Left colon (tissue), 2 donors: Measurements from ENCODE around the gene ADAMTS7. TPM values are rescaled to one million over a fixed set of nuclear protein-coding genes. Genes with fewer than 3 reads are reported as not detected.
"Not testable (repeated sequence)": the region's sequence is repeated elsewhere in the genome, so short reads cannot be mapped to it uniquely, and the experiment has no call there.

Experiments used
- ATAC-seq: fragments of 200-7000 bp; cut with Tn5 transposase; one replicate; pipeline ENCODE4 v1.9.1; 2020; ENCODE audit warnings: mild to moderate bottlenecking, moderate library complexity
- DNase-seq, 2 donors: peaks; one replicate each; pipeline ENCODE4 v3.0.0-alpha.2; 2020
- intact Hi-C, 2 donors: fragments of 100-400 bp; cut with DNase I in 1 of 2; cut with micrococcal nuclease in 1 of 2; formaldehyde crosslinking; loops; one replicate each; pipeline versions ENCODE4 v1.11.2 to v1.14.0; 2022; cut with DNase I, micrococcal nuclease
- total RNA-seq, 2 donors: library from RNA; stranded (reverse); fragmentation: NEBNext Ultra II Directional; extraction: Animal tissue kit (Norgen Biotek cat#: 25700); gene quantifications; one replicate each; pipeline ENCODE4 v1.2.1, GENCODE V29; 2021
- donor health status: DM: no; HTN: no; CAD: no.
- donor health status: DM: yes; HTN: yes; CAD: no.

Gene ADAMTS7
- total RNA-seq, 2 donors from 2014 or later = 0.92 to 2.4 TPM

DNA sequence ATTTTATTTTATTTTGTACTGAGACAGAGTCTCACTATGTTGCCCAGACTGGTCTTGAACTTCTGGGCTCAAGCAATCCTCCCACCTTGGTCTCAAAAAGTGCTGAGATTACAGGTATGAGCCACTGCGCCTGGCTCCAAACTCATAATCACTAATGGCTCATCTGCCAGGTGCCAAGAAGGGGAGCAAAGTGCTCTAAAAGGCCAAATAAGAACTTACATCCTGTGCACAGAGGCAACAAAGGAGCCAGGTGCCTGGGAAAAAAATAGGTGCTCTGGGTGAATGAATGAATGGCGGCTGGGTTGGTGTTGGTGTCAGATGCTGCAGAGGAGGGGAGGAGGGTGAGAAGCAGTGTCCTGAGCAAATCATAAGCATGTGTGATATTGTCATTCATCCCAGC is 25.9 kb upstream of the ADAMTS7 start:
- intact Hi-C loops = no loop called here
- DNase-seq (no peak), ATAC-seq (no peak)

DNA sequence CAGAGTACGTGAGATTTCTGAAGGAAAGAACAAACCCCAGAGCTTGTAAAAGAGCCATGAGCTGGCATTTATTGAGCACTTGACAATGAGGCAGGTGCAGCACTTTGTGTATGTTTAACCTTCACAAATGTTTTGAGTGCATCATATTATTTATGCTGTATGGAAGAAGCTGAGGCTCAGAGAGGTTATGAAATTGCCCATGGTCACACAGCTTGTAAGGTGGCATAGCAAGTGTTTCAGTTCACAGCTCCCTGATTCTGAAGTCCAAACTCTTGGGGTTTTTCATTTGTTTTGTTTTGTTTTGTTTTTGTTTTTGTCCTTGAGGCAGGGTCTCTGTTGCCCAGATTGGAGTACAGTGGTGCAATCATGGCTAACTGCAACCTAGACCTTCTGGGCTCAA is 25.1 kb upstream of the ADAMTS7 start:
- ATAC-seq (no peak), DNase-seq (no peak)
- intact Hi-C loops = no loop called here

DNA sequence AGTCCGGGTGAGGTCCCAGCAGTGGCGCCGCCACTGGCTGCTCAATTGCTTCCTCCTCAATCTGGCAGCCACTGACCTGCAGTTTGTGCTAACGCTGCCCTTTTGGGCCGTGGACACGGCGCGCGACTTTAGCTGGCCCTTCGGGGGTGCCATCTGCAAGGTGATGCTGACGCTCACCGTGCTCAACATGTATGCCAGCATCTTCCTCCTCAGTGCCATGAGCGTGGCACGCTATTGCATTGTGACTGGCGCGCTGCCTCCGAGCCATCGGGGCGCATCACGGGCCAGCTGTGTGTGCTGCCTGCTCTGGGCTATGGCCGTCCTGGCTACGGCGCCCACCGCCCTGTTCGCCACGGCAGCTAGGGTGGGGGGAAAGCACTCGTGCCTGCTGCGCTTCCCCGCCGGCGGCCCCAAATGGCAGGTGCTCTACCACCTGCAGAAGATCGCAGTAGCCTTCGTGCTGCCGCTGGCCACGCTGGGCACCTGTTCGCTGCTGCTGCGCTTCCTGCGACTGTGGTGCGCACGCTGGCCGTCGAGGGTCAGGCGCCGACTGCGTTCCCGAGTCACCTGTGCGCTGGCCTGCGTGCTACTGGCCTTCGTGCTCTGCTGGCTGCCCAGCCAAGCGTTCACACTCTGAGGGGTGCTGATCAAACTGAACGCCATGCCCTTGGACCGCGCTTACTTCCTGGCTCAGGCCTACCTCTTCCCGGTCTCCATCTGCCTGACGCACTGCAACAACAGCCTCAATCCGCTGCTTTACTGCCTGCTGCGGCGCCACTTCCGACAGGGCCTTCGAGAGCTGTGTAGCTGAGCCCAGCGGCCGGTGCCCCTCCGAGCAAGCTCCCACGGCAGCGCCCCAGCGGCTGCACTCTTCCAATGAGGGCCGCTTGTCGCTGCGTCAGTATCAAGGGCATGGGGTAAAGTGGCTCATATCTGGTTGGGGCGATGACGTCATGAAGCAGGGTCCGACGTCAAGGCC is 20.3 kb upstream of the ADAMTS7 start:
- ATAC-seq (no peak), DNase-seq (no peak)
- intact Hi-C loops = no loop called here

DNA sequence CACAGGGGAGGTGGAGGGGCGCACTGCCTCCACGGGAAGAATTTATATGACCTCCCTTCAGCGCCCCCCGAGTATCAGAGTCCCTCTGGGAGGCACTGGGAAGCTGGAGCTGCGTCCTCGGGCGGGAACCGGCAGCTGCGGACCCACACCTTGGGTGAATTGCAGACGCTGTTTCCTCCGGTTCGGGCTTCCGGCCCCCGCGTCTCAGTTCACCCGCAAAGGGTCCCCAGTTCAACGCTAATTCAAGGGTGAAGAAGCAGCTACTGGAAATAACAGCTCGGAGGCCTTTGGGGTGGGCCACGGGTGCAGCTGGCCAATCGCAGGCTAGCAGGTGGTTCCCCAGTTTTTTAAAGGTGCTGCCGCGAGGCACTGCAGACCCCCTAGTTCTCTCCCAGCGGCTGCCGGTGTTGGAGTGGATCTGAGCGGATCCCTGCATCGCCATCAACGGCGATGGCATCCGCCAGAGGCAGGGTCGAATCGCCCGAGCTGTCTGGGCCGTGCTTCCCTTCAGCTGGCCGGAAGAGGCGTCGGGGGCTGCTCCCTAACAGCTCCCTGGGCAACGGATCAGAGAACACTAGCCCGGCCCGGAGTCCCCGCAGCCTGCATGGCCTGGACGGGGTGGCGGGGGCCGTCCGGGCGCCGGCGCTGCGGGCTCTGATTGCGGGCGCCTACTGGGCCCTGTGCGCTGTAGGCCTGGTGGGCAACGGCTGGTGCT is 19.4 kb upstream of the ADAMTS7 start:
- DNase-seq (no peak), ATAC-seq (no peak)
- intact Hi-C loops = no loop called here

DNA sequence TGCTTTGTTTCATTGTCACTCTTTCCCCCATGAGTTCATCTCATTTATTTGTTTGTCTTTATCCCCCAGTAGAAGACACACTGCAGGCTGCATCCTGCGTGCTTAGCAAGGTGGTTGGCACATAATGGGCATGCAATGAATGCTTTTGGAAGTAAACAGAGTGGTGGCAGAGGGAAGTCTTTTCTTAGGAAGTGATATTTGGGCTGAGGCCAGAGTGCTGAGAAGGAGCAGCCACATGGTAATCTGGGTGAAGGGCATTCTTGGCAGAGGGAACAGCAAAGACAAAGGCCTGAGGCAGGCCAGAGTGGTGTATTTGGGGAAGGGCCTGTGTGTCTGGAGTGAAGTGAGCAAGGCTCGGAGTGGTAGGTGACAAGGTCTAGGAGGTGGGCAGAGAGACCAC is 17.7 kb upstream of the ADAMTS7 start:
- DNase-seq = no peak
- ATAC-seq = no peak
- intact Hi-C loops = no loop called here

DNA sequence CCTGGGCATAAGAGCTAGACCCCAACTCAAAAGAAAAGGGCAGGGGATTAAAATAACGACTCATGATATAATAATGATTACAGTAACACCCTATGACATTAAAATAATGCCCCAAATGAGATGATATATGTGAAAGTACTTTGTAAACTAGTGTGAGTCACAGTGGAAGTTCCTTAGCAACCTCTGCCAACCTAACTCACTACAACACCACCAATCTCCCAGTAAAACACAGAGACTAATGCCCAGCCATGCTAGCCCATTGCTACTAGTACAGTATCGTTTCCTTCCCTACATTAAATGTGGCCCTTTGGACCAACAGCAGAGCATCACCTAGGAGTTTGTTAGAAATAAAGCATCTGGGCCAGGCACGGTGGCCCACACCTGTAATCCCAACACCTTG is 11.2 kb upstream of the ADAMTS7 start:
- intact Hi-C loops = no loop called here
- DNase-seq (no peak), ATAC-seq (no peak)

DNA sequence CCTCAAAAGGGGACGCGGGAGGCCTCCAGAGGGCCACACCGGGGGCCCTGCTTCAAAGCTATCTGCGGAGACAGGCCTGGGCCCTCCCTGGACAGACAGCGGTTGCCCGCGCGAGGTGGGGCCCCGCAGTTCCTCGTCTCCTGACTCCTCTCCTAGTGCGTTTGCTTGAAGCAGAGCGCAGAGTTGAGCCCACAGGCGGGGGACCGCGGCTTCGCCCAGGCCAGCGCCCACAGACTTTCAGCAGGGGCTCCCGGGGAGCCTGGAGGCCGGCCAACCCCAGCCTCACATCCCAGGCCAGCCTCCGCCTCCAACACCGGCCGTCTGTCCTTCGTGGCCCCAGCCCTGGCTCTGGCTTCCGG is 540 bp upstream of the ADAMTS7 start:
- intact Hi-C loops = no loop called here
- DNase-seq (peak in 1 of 2 donors; percentile 29), ATAC-seq (peak; percentile 32)

DNA sequence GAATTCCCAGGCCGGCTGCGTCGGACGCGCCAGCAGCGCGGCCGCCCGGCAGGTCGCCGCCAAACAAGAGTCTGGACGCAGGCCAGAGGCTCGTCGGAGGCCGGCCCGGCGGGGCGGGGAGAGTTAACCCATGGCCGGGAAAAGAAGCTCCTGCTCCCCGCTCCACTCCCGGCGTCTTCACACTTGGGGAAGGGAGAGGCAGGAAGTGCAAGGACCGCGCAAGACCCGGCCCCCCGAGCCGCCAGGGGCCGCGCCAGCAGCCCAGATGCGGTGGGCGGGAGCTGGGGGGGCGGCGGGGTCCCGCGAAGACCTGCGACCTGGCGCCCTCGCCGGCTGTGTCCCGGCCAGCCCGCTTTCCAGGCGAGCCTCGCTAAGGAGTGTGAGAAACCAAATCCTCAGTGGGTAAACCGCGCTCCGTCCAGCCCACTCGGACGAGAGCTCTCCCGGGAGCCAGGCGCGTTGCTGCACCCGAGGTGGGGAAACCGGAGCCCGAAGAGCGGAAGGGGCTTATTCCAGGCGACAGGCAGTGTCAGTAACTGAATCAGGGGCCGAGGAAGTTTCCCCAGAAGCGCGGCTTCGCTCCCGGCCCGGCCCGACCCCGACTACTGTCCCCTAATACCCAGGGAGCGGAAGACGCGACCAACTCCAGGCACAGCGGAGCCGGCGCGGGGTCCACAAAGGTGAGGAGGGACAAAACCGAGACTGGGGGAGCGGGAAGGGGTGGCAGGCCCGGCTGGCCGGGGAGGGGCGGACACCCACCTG is 721 bp downstream of the ADAMTS7 start:
- ATAC-seq = peak; percentile 54
- intact Hi-C loops = no loop called here
- peak in 1 of 2 donors; percentile 59 for DNase-seq

DNA sequence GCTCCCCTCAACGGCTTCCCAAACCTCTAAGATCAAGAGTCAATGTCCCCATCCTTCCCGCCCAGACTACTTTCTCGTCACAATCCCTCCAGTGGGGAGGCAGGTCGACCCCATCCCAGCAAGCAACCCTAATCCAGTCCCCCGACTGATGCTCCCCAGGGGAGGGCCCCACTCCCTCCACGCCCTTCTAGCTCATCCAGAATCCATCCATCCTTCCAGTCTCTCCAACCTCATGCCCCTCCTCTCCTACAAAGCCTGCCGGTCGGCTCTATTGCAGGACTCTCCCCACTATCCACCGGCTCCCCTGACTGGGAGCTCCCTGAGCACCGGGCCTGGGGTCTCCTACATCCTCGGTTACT is 1.3 kb downstream of the ADAMTS7 start:
- intact Hi-C loops = no loop called here
- no peak for ATAC-seq
- DNase-seq = no peak

DNA sequence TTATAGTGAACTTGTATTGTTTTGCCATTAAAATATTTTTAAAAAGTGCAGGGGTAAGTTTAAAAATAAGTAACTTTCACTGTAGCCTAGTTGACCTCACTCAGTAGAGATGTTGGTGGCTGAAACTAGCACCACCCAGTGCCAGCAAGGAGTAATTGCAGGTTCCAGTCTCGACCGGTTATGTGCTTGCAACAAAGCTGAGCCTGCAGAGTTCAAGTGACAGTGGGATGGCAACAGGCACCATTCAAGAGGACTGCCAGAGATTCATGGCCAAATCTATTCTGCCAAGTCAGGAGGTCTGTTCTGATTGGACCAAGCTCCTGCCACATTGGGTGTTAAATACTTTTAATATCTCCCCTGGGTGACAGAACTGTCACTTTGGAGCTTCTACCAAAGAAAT is 2.7 kb downstream of the ADAMTS7 start:
- ATAC-seq = peak; percentile 33

DNA sequence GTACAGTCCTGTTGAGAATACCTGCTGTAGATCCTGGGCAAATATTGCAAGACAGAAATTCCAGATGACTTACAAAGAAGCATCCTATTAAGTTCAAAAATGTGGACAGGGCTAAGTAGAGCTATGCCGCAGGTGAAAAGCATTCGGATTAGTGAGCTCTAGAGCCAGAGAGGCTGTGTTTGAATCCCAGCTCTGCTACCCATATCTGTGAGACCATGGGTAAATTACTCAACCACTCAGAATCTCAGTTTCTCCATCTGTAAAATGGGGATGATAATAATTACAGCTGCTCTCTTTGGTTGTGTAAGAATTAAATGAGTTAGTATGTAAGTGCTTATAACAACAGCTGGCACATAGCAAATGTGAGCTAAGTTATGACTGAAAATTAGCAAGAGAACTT is 3.9 kb downstream of the ADAMTS7 start:
- DNase-seq = no peak
- intact Hi-C loops = no loop called here
- no peak for ATAC-seq

More for the DNA sequence above, 2.7 kb downstream of the ADAMTS7 start:
- DNase-seq = no peak
- intact Hi-C loops = no loop called here

DNA sequence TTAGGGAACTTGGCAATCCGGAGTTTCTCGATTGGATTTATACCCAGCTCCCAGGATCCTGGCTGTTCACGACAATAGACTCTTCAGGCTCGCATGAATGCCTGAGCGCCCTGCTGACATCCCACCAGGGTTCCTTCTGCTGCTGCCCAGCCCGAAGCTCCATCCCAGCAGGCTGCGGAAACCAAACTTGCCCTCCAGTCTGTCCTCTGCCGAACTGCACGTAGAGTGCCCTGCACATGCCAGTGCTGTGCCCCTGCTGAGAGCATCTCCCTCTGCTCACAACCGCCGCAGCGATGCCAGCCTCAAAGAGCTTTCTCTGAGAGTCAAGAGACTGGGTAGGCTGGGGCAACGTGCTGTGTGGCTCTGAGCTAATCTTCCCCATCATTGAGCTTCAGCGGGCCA is 6.9 kb downstream of the ADAMTS7 start:
- DNase-seq = no peak
- intact Hi-C loops = no loop called here
- ATAC-seq = no peak

DNA sequence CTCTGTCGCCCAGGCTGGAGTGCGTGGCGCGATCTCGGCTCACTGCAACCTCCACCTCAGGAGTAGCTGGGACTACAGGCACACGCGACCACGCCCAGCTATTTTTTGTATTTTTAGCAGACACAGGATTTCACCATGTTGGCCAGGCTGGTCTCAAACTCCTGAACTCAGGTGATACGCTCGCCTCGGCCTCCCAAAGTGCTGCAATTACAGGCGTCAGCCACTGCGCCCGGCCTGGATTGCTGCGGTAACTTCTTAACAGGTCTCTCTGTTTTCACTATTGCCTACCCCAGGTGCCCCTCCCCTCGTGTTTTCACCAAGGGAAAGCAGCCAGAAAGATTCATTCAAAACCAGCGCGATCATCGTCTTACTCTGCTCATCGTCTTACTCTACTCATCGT is 10.5 kb downstream of the ADAMTS7 start:
- no peak for ATAC-seq
- intact Hi-C loops = no loop called here
- no peak for DNase-seq

DNA sequence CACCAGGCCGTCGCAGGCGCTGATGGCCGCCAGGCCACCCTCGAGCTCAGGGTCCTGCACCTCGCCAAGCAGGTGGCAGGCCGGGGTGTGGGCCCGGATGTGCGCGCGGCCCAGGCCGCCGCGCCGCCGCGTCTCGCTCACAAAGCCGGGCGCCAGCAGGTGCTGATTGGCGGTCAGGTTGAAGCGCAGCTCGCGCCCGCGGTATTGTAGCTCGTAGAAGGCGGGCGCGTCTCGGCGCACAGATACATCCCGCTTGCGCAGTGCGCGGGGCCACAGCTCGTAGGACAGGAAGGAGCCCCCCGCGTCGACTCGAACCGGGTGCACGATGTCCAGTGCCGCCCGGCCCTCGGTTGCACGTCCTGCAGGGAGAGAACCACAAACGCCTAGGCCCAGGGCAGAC is 11.1 kb downstream of the ADAMTS7 start:
- intact Hi-C loops = no loop called here
- DNase-seq (no peak), ATAC-seq (no peak)

DNA sequence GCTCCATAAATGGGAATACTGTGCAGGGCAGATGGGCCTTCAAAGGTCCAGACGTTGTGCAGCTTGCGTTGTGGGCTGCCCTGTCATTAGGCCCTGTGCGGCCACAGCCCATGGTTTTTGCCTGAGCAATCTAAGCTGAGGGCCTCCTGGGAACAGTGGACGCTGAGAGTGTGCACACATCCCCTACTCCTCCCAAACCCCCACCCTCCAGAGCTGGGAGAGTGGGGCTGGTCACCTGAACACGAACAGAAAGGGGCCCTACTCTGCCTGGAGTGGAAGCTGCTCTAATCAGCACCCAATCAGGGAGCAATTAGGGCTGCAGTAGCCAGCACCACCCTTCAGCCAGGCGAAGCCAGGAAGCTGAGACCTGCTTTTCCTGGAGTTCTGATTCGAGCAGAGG is 12.2 kb downstream of the ADAMTS7 start:
- intact Hi-C loops, DNase-seq, ATAC-seq: not testable (repeated sequence)

DNA sequence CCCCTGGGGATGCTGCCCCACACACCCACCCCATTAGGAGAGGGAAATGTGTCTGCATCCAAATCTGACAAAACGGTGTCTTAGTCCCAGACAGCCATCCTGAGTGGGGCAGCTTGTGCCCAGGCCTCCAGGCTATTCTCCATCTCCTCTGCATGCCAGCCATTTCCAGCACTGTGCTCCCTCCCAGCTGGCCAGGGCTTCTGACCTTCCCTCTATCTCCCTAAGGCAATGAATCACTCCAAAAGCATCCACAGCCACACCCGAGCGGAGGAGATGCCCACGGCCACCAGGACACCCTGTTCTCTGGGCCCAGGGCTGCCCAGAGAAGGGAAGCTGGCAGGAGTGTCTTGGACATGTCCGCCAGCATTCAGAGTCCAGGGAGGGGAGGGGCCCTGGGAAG is 12.9 kb downstream of the ADAMTS7 start:
- intact Hi-C loops = not testable (repeated sequence)

DNA sequence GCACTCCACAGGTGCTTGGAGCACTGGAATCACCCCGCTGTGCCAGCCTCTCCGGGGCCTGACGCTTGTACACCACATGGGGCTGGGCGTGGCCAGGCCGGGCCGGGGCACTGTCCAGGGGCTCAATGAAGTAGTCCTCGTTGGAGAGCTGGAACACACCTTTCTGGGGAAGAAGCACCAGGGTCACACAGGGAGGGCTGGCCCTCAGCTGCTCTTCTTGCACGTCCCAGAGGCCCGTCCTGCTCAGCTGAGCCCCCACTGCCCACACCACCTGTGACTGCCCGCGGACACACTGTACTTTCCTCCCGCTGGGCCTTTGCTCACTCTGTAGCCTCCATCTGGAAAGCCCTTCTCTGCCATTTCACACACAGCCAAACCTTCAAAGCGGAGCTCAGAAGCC is 13.3 kb downstream of the ADAMTS7 start:
- intact Hi-C loops = no loop called here
- ATAC-seq (no peak), DNase-seq (no peak)

More for the DNA sequence above, 12.9 kb downstream of the ADAMTS7 start:
- DNase-seq, ATAC-seq: not testable (repeated sequence)

DNA sequence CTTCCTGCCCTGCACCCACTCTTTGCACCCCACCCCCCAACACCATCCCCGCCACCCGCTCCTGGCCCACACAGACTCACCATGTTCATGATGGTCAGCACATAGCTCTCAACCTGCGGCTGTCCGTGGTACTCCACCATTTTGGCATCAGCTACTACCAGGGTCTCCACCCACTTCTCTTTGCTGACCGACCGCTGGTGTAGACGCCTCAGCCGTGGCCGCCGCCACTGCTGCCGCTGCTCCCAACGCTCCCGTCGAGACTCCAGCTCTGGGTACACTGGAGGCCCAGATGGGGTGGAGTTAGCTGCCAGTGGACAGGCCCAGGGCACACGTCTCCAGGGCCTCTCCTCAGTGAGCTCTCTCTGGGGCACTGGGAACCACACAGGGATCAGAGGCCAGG is 14.8 kb downstream of the ADAMTS7 start:
- ATAC-seq (no peak), DNase-seq (no peak)
- intact Hi-C loops = no loop called here

DNA sequence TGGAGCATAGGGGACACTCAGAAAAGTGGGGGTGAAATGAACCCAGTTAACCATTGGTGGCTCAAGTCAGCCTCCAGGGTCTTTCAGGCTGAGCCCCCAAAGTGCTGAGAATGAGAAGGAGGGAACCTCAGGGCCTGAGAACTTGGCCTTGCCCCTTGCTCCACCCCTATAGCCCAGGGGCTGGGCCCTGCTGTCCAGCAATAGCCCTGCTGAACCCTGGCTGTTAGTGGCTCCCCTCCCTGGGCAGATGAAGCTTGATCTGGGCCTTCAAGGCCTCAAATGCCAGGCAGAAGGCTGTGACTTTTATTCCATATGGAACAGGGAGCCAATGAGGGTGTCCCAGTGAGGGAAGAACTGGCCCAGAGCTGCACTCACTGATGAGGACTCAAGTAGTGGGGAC is 16.2 kb downstream of the ADAMTS7 start:
- intact Hi-C loops = no loop called here

DNA sequence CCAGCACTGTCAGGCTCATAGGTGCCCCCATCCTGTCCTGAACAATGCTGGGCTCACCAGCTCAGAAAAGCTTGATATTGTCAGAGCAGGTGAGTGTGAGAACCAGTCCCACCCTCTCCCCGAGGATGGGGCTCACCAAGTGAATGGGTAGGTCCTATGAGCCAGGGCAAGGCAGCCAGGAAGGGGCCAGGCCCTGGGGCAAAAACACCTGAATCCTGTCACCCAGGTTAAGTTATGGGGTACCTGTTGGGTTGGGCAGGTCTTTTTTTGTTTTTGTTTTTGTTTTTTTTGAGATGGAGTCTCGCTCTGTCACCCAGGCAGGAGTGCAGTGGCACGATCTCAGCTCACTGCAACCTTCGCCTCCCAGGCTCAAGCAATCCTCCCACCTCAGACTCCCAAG is 16.8 kb downstream of the ADAMTS7 start:
- DNase-seq, intact Hi-C loops, ATAC-seq: not testable (repeated sequence)

More for the DNA sequence above, 16.2 kb downstream of the ADAMTS7 start:
- no peak for DNase-seq
- ATAC-seq = no peak
